Panc1 (cell line): ENCODE data around the gene NAGPA. TPM values are rescaled to one million over a fixed set of nuclear protein-coding genes. Genes with fewer than 3 reads are reported as not detected.

Source experiments
- ATAC-seq: fragments of 200-7000 bp; cut with Tn5 transposase; 2 replicates; pipeline ENCODE4 v1.9.1; 2020; ENCODE audit warnings: mild to moderate bottlenecking, moderate library complexity
- BruUV-seq: library from RNA; stranded (reverse); fragments of 400-500 nt; replicated peaks from 2 replicates; lab custom pipeline; 2021; lab: Mats Ljungman, UMichigan
- CTCF ChIA-PET: fragments of 300-600 bp; sonication (Branson Sonifier 250); formaldehyde crosslinking; loops from one replicate; lab custom pipeline; 2022; ENCODE audit warnings: antibody characterized with exemption; lab: Charles Lee
- POLR2A ChIA-PET: fragments of 300-600 bp; sonication (Branson Sonifier 250); formaldehyde crosslinking; loops from one replicate; lab custom pipeline; 2022; ENCODE audit warnings: antibody characterized with exemption; lab: Charles Lee
- DNase-seq: peaks from one replicate; pipeline ENCODE4 v3.0.0-alpha.2; 2010; ENCODE audit warnings: low read depth, low spot score
- H3K27ac ChIP-seq: 2 replicates; pipeline ENCODE4 v1.5.1; 2011; ENCODE audit warnings: mild to moderate bottlenecking, low read length, inconsistent platforms
- H3K27me3 ChIP-seq: fragments of 200-500 bp; sonication (Bioruptor generic); 2 replicates; pipeline ENCODE4 v1.6.0; 2014; ENCODE audit warnings: low read length, inconsistent platforms; ENCODE audit not compliant: control insufficient read depth, insufficient read depth
- H3K36me3 ChIP-seq: fragments of 200-500 bp; sonication (Bioruptor generic); 2 replicates; pipeline ENCODE4 v1.5.1; 2014; ENCODE audit warnings: inconsistent platforms, mild to moderate bottlenecking, low read length, moderate library complexity; ENCODE audit not compliant: control insufficient read depth, insufficient read depth
- H3K4me1 ChIP-seq: 2 replicates; pipeline ENCODE4 v1.5.1; 2011; ENCODE audit warnings: inconsistent platforms, mild to moderate bottlenecking, low read length, moderate library complexity; ENCODE audit not compliant: control insufficient read depth, insufficient read depth
- H3K4me3 ChIP-seq, 2 experiments: 2 replicates each; pipeline ENCODE4 v1.5.1; 2011 to 2012; ENCODE audit warnings: low read depth in 2 of 2, low read length in 2 of 2, mild to moderate bottlenecking in 2 of 2, inconsistent platforms in 1 of 2, moderate library complexity in 1 of 2
- H3K9me3 ChIP-seq: fragments of 200-500 bp; sonication (Bioruptor generic); 2 replicates; pipeline ENCODE4 v1.5.1; 2014; ENCODE audit warnings: low read depth, mild to moderate bottlenecking, inconsistent platforms, low read length, moderate library complexity; ENCODE audit not compliant: control insufficient read depth, insufficient read depth
- POLR2AphosphoS5 ChIP-seq: IDR thresholded peaks from 2 replicates; pipeline ENCODE4 v1.6.1; 2012; ENCODE audit warnings: mild to moderate bottlenecking, low read depth, low read length, moderate library complexity
- SIN3A ChIP-seq: IDR thresholded peaks from 2 replicates; pipeline ENCODE4 v1.6.1; 2012; ENCODE audit warnings: low read depth, mild to moderate bottlenecking, low read length, moderate library complexity, borderline replicate concordance; ENCODE audit not compliant: insufficient read depth
- TCF7L2 ChIP-seq: IDR thresholded peaks from 2 replicates; pipeline ENCODE4 v1.6.1; 2011; ENCODE audit warnings: mild to moderate bottlenecking, low read depth, low read length, inconsistent platforms
- in situ Hi-C: cut with HindIII; loops from 2 replicates; pipeline ENCODE4 v1.10.0; 2016; ENCODE audit warnings: low sequenced_read_pairs, low pct_unique_long_range_greater_than_20kb
- intact Hi-C: fragments of 100-400 bp; cut with micrococcal nuclease; formaldehyde crosslinking; loops from one replicate; pipeline ENCODE4 v1.10.0; 2022; ENCODE audit not compliant: unreplicated experiment
- total RNA-seq: library from RNA; stranded (reverse); gene quantifications from one replicate; pipeline ENCODE4 v1.2.1, GENCODE V29; 2021; ENCODE audit not compliant: unreplicated experiment
- TF ChIP-seq, protein P1 (sequence below), 2 experiments: IDR thresholded peaks; 2 replicates each; pipeline ENCODE4 v1.6.1; 2011 to 2012; ENCODE audit warnings: low read depth in 2 of 2, control low read depth in 1 of 2, low read length in 1 of 2, mild to moderate bottlenecking in 1 of 2, moderate library complexity in 1 of 2; ENCODE audit not compliant: insufficient read depth in 1 of 2
- TF ChIP-seq, protein P2 (sequence below): fragments of 450-650 bp; IDR thresholded peaks from 2 replicates; pipeline ENCODE4 v1.5.1; 2017; ENCODE audit warnings: mild to moderate bottlenecking

Gene NAGPA
- total RNA-seq, 1 experiment from 2014 or later = 19.2 TPM

DNA sequence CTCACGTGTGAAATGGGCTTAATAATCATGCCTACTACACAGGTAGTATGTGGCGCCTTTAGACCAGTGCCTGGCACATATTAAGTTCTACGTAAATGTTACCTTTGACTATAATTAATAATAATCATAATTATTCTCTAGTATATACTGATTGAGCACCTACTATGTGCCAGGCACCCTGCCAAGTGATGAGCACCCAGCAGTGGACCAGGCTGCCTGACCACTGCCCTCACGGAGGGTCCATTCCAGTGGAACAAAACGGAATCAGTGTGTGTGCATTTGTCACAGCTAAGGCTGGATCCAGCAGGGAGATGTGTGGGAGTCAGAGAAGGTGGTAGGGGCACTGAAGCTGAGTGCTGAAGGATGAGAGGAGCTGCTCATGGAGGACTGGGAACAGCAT, 45.1 kb downstream of the NAGPA start:
- Histone ChIP-seq H3K36me3 (no peaks in the 10 kb centered on the region), H3K27ac (no peak overlapping the region), H3K9me3 (no peaks in the 10 kb centered on the region), H3K27me3 (peaks cover 10% of the 10 kb centered on the region), H3K4me3 (no peak overlapping the region), H3K4me1 (no peaks in the 10 kb centered on the region)
- no peak for TF ChIP-seq TCF7L2
- TF ChIP-seq, protein P1, sequence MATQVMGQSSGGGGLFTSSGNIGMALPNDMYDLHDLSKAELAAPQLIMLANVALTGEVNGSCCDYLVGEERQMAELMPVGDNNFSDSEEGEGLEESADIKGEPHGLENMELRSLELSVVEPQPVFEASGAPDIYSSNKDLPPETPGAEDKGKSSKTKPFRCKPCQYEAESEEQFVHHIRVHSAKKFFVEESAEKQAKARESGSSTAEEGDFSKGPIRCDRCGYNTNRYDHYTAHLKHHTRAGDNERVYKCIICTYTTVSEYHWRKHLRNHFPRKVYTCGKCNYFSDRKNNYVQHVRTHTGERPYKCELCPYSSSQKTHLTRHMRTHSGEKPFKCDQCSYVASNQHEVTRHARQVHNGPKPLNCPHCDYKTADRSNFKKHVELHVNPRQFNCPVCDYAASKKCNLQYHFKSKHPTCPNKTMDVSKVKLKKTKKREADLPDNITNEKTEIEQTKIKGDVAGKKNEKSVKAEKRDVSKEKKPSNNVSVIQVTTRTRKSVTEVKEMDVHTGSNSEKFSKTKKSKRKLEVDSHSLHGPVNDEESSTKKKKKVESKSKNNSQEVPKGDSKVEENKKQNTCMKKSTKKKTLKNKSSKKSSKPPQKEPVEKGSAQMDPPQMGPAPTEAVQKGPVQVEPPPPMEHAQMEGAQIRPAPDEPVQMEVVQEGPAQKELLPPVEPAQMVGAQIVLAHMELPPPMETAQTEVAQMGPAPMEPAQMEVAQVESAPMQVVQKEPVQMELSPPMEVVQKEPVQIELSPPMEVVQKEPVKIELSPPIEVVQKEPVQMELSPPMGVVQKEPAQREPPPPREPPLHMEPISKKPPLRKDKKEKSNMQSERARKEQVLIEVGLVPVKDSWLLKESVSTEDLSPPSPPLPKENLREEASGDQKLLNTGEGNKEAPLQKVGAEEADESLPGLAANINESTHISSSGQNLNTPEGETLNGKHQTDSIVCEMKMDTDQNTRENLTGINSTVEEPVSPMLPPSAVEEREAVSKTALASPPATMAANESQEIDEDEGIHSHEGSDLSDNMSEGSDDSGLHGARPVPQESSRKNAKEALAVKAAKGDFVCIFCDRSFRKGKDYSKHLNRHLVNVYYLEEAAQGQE (IDR thresholded peaks at IDR 0.05; ENCODE audit: insufficient read depth in 1 of 2, low read depth in 2 of 2, low read length in 1 of 2) = no peak
- no peak for TF ChIP-seq SIN3A
- TF ChIP-seq, protein P2, sequence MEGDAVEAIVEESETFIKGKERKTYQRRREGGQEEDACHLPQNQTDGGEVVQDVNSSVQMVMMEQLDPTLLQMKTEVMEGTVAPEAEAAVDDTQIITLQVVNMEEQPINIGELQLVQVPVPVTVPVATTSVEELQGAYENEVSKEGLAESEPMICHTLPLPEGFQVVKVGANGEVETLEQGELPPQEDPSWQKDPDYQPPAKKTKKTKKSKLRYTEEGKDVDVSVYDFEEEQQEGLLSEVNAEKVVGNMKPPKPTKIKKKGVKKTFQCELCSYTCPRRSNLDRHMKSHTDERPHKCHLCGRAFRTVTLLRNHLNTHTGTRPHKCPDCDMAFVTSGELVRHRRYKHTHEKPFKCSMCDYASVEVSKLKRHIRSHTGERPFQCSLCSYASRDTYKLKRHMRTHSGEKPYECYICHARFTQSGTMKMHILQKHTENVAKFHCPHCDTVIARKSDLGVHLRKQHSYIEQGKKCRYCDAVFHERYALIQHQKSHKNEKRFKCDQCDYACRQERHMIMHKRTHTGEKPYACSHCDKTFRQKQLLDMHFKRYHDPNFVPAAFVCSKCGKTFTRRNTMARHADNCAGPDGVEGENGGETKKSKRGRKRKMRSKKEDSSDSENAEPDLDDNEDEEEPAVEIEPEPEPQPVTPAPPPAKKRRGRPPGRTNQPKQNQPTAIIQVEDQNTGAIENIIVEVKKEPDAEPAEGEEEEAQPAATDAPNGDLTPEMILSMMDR = no peak
- TF ChIP-seq POLR2AphosphoS5 = no peak
- in situ Hi-C loops = no loop called here
- no TSS peak for BruUV-seq
- POLR2A ChIA-PET = no interaction called here
- DNase-seq (no peak), ATAC-seq (no peak; the same call in 1 of the 2 replicates)
- intact Hi-C loops = no loop called here
- CTCF ChIA-PET = interaction anchor here (0.7 kb wide), 1 partner anchor 18 kb away, joined by 6 read pairs; no protein-coding TSS in a partner anchor

- peak overlapping the region; percentile 8 to 30 for H3K4me3 ChIP-seq
- no TSS peak for BruUV-seq
- DNase-seq = no peak
- H3K36me3 ChIP-seq = no peaks in the 10 kb centered on the region
- intact Hi-C loops (no loop called here), in situ Hi-C loops (no loop called here)
- no peak overlapping the region for H3K27ac ChIP-seq
- ChIA-PET POLR2A (no interaction called here), CTCF (no interaction called here)
- no peaks in the 10 kb centered on the region for H3K9me3 ChIP-seq
- H3K27me3 ChIP-seq = peaks cover 10% of the 10 kb centered on the region
- no peaks in the 10 kb centered on the region for H3K4me1 ChIP-seq
- no peak for TF ChIP-seq TCF7L2
- TF ChIP-seq, protein P1 (IDR thresholded peaks at IDR 0.05; ENCODE audit: insufficient read depth in 1 of 2, low read depth in 2 of 2, low read length in 1 of 2) = no peak
- ATAC-seq = peak; percentile 71
Measured at GRCh38 chr16:4987580-4988374, 46.0 kb downstream of the NAGPA start.
